ENCODE results near the gene CTXN2. TPM values are rescaled to one million over a fixed set of nuclear protein-coding genes. Genes with fewer than 3 reads are reported as not detected.

Gene CTXN2
- total and polyA plus RNA-seq, 2 experiments from 2014 or later = 0.10 TPM; not detected in 1

DNA sequence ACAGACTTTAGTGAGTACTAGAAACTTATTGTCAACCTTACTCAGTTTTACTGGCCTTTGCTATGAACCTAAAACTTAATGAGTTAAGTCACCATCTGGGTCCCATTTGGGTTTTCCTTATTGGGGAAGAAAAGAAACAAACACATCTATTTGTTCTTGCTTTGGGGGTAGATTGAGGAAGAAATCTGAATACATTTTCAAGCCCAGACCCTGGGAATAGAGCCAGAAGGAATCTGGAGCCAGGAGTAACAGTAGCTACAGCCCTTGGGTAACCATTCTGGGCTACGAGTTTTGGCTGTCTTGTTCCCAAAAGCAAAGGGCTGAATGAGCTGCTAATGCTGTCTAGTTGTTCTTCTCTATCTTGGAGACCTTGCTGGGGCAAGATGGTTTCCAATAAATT is 31.2 kb downstream of the CTXN2 start:
- no peaks in the 10 kb centered on the region; the same call in 1 of the 2 replicates for H3K9me2 ChIP-seq (ENCODE audit: insufficient read depth)
- no peaks in the 10 kb centered on the region for H3F3A ChIP-seq (replicated peaks; ENCODE audit: low read depth)
- ATAC-seq (no peak), DNase-seq (ENCODE audit: low spot score) (no peak)
- no peak overlapping the region for H2AFZ ChIP-seq
- no peaks in the 10 kb centered on the region for H3K9me3 Mint-ChIP-seq
- H3K4me3 ChIP-seq = no peak overlapping the region
- no peaks in the 10 kb centered on the region for H3K36me3 ChIP-seq (ENCODE audit: insufficient read depth)
- H3K27me3 ChIP-seq (ENCODE audit: insufficient read depth) = no peaks in the 10 kb centered on the region
- peaks cover 3% of the 10 kb centered on the region for H3K27me3 Mint-ChIP-seq (ENCODE audit: insufficient read depth, low read depth, poor library complexity)
- H3K4me1 Mint-ChIP-seq = no peaks in the 10 kb centered on the region
- no peak for TF ChIP-seq STAT1 (IDR thresholded peaks at IDR 0.05; ENCODE audit: unreplicated experiment)
- TF ChIP-seq, protein P1, sequence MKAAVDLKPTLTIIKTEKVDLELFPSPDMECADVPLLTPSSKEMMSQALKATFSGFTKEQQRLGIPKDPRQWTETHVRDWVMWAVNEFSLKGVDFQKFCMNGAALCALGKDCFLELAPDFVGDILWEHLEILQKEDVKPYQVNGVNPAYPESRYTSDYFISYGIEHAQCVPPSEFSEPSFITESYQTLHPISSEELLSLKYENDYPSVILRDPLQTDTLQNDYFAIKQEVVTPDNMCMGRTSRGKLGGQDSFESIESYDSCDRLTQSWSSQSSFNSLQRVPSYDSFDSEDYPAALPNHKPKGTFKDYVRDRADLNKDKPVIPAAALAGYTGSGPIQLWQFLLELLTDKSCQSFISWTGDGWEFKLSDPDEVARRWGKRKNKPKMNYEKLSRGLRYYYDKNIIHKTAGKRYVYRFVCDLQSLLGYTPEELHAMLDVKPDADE (IDR thresholded peaks at IDR 0.05) = no peak
- TF ChIP-seq POLR2AphosphoS5 (IDR thresholded peaks at IDR 0.05; ENCODE audit: low read depth) = no peak
- no peak for TF ChIP-seq JUNB (IDR thresholded peaks at IDR 0.05; ENCODE audit: unreplicated experiment)
- TF ChIP-seq EZH2phosphoT487 (IDR thresholded peaks at IDR 0.05; ENCODE audit: unreplicated experiment) = no peak
- TF ChIP-seq EZH2 (IDR thresholded peaks at IDR 0.05; ENCODE audit: low read depth, unreplicated experiment) = no peak
- TF ChIP-seq CREB1 (CRISPR knock-in tag; IDR thresholded peaks at IDR 0.05; ENCODE audit: low read depth) = no peak
- no peak for TF ChIP-seq ZNF114 (CRISPR knock-in tag; IDR thresholded peaks at IDR 0.05)
- TF ChIP-seq, protein P2, sequence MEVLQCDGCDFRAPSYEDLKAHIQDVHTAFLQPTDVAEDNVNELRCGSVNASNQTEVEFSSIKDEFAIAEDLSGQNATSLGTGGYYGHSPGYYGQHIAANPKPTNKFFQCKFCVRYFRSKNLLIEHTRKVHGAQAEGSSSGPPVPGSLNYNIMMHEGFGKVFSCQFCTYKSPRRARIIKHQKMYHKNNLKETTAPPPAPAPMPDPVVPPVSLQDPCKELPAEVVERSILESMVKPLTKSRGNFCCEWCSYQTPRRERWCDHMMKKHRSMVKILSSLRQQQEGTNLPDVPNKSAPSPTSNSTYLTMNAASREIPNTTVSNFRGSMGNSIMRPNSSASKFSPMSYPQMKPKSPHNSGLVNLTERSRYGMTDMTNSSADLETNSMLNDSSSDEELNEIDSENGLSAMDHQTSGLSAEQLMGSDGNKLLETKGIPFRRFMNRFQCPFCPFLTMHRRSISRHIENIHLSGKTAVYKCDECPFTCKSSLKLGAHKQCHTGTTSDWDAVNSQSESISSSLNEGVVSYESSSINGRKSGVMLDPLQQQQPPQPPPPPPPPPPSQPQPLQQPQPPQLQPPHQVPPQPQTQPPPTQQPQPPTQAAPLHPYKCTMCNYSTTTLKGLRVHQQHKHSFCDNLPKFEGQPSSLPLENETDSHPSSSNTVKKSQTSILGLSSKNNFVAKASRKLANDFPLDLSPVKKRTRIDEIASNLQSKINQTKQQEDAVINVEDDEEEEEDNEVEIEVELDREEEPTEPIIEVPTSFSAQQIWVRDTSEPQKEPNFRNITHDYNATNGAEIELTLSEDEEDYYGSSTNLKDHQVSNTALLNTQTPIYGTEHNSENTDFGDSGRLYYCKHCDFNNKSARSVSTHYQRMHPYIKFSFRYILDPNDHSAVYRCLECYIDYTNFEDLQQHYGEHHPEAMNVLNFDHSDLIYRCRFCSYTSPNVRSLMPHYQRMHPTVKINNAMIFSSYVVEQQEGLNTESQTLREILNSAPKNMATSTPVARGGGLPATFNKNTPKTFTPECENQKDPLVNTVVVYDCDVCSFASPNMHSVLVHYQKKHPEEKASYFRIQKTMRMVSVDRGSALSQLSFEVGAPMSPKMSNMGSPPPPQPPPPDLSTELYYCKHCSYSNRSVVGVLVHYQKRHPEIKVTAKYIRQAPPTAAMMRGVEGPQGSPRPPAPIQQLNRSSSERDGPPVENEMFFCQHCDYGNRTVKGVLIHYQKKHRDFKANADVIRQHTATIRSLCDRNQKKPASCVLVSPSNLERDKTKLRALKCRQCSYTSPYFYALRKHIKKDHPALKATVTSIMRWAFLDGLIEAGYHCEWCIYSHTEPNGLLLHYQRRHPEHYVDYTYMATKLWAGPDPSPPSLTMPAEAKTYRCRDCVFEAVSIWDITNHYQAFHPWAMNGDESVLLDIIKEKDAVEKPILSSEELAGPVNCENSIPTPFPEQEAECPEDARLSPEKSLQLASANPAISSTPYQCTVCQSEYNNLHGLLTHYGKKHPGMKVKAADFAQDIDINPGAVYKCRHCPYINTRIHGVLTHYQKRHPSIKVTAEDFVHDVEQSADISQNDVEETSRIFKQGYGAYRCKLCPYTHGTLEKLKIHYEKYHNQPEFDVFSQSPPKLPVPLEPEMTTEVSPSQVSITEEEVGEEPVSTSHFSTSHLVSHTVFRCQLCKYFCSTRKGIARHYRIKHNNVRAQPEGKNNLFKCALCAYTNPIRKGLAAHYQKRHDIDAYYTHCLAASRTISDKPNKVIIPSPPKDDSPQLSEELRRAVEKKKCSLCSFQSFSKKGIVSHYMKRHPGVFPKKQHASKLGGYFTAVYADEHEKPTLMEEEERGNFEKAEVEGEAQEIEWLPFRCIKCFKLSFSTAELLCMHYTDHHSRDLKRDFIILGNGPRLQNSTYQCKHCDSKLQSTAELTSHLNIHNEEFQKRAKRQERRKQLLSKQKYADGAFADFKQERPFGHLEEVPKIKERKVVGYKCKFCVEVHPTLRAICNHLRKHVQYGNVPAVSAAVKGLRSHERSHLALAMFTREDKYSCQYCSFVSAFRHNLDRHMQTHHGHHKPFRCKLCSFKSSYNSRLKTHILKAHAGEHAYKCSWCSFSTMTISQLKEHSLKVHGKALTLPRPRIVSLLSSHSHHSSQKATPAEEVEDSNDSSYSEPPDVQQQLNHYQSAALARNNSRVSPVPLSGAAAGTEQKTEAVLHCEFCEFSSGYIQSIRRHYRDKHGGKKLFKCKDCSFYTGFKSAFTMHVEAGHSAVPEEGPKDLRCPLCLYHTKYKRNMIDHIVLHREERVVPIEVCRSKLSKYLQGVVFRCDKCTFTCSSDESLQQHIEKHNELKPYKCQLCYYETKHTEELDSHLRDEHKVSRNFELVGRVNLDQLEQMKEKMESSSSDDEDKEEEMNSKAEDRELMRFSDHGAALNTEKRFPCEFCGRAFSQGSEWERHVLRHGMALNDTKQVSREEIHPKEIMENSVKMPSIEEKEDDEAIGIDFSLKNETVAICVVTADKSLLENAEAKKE (CRISPR knock-in tag; IDR thresholded peaks at IDR 0.05) = no peak
- TF ChIP-seq, protein P3, sequence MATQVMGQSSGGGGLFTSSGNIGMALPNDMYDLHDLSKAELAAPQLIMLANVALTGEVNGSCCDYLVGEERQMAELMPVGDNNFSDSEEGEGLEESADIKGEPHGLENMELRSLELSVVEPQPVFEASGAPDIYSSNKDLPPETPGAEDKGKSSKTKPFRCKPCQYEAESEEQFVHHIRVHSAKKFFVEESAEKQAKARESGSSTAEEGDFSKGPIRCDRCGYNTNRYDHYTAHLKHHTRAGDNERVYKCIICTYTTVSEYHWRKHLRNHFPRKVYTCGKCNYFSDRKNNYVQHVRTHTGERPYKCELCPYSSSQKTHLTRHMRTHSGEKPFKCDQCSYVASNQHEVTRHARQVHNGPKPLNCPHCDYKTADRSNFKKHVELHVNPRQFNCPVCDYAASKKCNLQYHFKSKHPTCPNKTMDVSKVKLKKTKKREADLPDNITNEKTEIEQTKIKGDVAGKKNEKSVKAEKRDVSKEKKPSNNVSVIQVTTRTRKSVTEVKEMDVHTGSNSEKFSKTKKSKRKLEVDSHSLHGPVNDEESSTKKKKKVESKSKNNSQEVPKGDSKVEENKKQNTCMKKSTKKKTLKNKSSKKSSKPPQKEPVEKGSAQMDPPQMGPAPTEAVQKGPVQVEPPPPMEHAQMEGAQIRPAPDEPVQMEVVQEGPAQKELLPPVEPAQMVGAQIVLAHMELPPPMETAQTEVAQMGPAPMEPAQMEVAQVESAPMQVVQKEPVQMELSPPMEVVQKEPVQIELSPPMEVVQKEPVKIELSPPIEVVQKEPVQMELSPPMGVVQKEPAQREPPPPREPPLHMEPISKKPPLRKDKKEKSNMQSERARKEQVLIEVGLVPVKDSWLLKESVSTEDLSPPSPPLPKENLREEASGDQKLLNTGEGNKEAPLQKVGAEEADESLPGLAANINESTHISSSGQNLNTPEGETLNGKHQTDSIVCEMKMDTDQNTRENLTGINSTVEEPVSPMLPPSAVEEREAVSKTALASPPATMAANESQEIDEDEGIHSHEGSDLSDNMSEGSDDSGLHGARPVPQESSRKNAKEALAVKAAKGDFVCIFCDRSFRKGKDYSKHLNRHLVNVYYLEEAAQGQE (IDR thresholded peaks at IDR 0.05; ENCODE audit: unreplicated experiment) = no peak
- no peak for TF ChIP-seq NANOG (IDR thresholded peaks at IDR 0.05; ENCODE audit: borderline replicate concordance)
- TF ChIP-seq ZNF331 (CRISPR knock-in tag; IDR thresholded peaks at IDR 0.05; ENCODE audit: low read depth) = no peak
- TF ChIP-seq, protein P4, sequence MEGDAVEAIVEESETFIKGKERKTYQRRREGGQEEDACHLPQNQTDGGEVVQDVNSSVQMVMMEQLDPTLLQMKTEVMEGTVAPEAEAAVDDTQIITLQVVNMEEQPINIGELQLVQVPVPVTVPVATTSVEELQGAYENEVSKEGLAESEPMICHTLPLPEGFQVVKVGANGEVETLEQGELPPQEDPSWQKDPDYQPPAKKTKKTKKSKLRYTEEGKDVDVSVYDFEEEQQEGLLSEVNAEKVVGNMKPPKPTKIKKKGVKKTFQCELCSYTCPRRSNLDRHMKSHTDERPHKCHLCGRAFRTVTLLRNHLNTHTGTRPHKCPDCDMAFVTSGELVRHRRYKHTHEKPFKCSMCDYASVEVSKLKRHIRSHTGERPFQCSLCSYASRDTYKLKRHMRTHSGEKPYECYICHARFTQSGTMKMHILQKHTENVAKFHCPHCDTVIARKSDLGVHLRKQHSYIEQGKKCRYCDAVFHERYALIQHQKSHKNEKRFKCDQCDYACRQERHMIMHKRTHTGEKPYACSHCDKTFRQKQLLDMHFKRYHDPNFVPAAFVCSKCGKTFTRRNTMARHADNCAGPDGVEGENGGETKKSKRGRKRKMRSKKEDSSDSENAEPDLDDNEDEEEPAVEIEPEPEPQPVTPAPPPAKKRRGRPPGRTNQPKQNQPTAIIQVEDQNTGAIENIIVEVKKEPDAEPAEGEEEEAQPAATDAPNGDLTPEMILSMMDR (conservative IDR thresholded peaks at IDR 0.05; ENCODE audit: low read depth in 2 of 2) = no peak
- no peaks in the 10 kb centered on the region for H3K4me1 ChIP-seq (ENCODE audit: insufficient read depth)
- no peaks in the 10 kb centered on the region for H4K20me1 ChIP-seq (replicated peaks; ENCODE audit: insufficient read depth)
- no peaks in the 10 kb centered on the region for H3K79me2 ChIP-seq (replicated peaks; ENCODE audit: insufficient read depth)
- H3K4me3 Mint-ChIP-seq = no peak overlapping the region
- H3K36me3 Mint-ChIP-seq (ENCODE audit: low read depth) = no peaks in the 10 kb centered on the region; the same call in 2 of the 3 replicates
- no peak overlapping the region for H3K4me2 ChIP-seq
- no peak overlapping the region for H3K27ac ChIP-seq (ENCODE audit: low read depth)
- no peak overlapping the region for H3K27ac Mint-ChIP-seq

All from GM23338 (cell line).